SH-SY5Y (cell line): Measurements from ENCODE around the gene ZNF185.

Experiments used
- GATA2 ChIP-seq: IDR thresholded peaks from 2 replicates; pipeline ENCODE4 v1.6.1; 2011; ENCODE audit warnings: mild to moderate bottlenecking, low read depth, low read length
- GATA3 ChIP-seq: IDR thresholded peaks from 2 replicates; pipeline ENCODE4 v1.6.1; 2011; ENCODE audit warnings: low read depth, mild to moderate bottlenecking, low read length, moderate library complexity

DNA sequence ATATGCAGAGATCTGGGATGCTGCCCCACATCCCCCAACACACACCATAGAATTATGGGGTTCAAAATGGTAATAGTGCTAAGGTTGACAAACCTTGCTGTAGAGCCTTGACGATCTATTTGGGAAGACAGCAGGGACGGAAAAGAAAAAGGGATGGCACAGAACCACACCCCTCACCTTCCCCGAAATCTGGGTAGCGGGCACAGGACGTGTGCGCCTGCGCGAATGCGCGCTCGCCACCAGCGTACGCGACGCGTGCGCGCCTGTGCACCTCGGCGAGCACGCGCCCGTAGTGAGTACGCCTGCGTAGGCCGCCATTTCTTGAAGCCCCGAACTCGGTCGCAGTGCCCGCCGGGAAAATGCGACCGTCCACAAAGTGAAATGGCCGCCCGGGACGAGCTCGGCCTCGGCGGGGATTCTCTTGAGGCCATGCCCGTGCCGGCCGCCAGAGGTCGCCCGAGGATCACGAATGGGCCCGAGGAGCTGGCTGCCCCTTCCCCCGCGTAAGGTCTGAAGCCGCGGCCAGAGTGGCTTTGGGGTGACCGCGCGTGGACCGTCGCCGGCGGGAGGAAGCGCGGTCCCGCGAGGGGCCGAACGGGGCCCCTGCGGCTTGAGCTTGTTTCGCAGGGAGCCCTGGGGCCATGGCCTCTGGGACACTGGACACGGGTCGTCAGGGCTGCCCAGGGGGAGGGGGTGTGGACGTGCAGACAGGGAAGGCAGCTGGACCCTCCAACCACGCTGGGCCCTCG is 43.6 kb downstream of the ZNF185 start:
- TF ChIP-seq GATA3 (no peak), GATA2 (no peak)
